Fibroblast of pulmonary artery (primary cell): ENCODE results near the gene RASSF6.
"Not testable (repeated sequence)": the region's sequence is repeated elsewhere in the genome, so short reads cannot be mapped to it uniquely, and the experiment has no call there.

Experiments
- DNase-seq: peaks from one replicate; pipeline ENCODE4 v3.0.0-alpha.2; 2010; ENCODE audit warnings: low read depth
- H3K4me3 ChIP-seq: replicated peaks from 2 replicates; pipeline ENCODE4 v1.5.1; 2011; ENCODE audit warnings: low read depth, mild to moderate bottlenecking, control low read depth, low read length, moderate library complexity
- TF ChIP-seq, protein P1 (sequence below): IDR thresholded peaks from 2 replicates; pipeline ENCODE4 v1.5.1; 2011; ENCODE audit warnings: mild to moderate bottlenecking, control low read depth, low read length, inconsistent platforms; ENCODE audit errors: missing control alignments

The RASSF6 gene

GRCh38 chr4:73585345-73585744 lies 34.9 kb downstream of the RASSF6 start:
- DNase-seq, result no peak
- TF ChIP-seq, protein P1, sequence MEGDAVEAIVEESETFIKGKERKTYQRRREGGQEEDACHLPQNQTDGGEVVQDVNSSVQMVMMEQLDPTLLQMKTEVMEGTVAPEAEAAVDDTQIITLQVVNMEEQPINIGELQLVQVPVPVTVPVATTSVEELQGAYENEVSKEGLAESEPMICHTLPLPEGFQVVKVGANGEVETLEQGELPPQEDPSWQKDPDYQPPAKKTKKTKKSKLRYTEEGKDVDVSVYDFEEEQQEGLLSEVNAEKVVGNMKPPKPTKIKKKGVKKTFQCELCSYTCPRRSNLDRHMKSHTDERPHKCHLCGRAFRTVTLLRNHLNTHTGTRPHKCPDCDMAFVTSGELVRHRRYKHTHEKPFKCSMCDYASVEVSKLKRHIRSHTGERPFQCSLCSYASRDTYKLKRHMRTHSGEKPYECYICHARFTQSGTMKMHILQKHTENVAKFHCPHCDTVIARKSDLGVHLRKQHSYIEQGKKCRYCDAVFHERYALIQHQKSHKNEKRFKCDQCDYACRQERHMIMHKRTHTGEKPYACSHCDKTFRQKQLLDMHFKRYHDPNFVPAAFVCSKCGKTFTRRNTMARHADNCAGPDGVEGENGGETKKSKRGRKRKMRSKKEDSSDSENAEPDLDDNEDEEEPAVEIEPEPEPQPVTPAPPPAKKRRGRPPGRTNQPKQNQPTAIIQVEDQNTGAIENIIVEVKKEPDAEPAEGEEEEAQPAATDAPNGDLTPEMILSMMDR, result no peak
- H3K4me3 ChIP-seq, result no peak overlapping the region

DNA sequence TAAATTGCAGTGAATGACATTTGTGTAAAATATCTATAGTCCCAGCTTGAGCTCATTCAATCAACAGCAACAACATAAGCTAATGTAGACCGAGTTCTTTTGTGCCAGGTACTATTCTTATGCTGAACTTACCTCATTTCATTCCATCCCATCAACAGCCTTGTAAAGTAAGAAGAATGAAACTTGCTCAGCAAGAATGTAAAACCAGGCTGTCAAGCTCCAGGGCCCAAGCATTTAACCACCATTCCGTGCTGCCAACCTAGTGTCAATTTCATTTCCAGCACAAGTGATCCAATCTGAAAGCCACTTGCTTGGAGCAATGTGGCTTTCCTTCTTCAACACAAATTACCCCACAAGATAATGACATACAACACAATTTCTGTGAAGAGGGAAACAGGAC lies 36.6 kb downstream of the RASSF6 start:
- no peak overlapping the region for H3K4me3 ChIP-seq
- TF ChIP-seq, protein P1, result no peak
- DNase-seq, result no peak

DNA sequence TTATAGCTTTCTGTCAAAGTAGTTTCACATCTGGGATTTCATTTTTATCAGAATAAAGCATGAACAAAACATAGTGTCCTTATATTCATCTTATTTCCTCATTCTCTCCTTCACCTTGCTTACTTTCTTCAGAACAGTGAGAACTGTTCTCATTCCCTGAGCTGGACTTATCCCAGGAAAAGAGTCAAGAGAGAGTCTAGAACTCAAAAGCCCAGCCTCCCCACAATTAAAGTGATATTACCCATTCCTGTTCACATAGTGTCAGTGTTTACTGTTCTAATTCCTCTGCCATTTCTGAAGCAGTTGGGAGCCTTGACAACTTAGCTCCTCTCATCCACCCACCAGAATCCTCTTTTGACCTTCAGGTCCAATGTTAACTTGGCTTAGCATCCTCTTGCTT lies 42.9 kb downstream of the RASSF6 start:
- TF ChIP-seq, protein P1, result no peak
- no peak overlapping the region for H3K4me3 ChIP-seq
- DNase-seq, result no peak

DNA sequence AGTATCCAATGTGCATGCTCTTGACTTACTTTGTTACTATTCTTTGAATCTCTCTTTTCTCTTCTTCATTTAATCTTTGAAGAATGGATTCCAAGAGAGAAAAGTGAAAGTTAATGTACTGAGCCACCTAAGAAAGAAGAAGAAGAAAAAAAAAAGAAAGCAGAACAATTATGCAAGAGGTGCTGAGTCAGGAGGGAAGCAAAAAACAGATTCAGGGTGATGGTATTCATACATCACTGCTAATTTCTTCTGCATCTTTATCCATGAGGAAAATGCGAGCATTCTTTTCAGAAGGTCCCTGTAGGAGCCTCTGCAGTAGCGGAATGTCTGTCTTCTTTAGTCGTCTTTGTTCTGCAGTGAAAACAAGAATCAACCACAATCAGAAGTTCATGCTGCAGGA lies 43.9 kb downstream of the RASSF6 start:
- no peak overlapping the region for H3K4me3 ChIP-seq
- peak; percentile 55 for DNase-seq
- TF ChIP-seq, protein P1, result no peak

- DNase-seq, result no peak
- TF ChIP-seq, protein P1, result no peak
Measured at GRCh38 chr4:73575660-73576059, 44.6 kb downstream of the RASSF6 start.

GRCh38 chr4:73573794-73574528 lies 46.3 kb downstream of the RASSF6 start:
- DNase-seq, result peak; percentile 93

More at GRCh38 chr4:73575660-73576059, 44.6 kb downstream of the RASSF6 start:
- no peak overlapping the region for H3K4me3 ChIP-seq

DNA sequence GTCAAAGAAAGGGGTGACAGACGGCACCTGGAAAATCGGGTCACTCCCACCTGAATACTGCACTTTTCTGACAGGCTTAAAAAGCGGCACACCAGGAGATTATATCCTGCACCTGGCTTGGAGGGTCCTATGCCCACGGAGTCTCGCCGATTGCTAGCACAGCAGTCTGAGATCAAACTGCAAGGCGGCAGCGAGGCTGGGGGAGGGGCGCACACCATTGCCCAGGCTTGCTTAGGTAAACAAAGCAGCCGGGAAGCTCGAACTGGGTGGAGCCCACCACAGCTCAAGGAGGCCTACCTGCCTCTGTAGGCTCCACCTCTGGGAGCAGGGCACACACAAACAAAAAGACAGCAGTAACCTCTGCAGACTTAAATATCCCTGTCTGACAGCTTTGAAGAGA lies 69.4 kb downstream of the RASSF6 start:
- not testable (repeated sequence) for H3K4me3 ChIP-seq, DNase-seq

More at GRCh38 chr4:73573794-73574528, 46.3 kb downstream of the RASSF6 start:
- no peak overlapping the region for H3K4me3 ChIP-seq
- TF ChIP-seq, protein P1, result peak; percentile 99
